Measurements from ENCODE around the gene RAP1GDS1. TPM values are rescaled to one million over a fixed set of nuclear protein-coding genes. Genes with fewer than 3 reads are reported as not detected.
"Not testable (repeated sequence)": the region's sequence is repeated elsewhere in the genome, so short reads cannot be mapped to it uniquely, and the experiment has no call there.

Gene RAP1GDS1
- total RNA-seq, 1 donor, result 25.0 TPM

DNA sequence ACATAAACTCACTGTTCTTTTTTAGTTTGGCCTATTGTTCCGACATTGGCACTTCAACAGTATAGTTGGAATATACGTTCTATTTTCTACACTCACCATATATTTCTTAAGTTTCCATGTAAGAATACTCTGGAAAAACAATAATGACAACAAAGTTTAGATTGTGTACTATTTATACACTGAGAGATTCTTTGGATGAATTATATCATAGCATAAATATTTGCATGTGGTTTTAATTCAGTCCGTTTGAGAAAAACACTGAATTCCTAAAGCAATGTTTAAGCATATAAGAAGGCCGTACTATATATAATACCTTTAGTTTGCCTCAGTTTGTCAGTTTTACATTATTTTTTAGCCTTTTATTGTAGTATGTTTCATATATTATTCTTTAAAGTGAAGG lies 82.4 kb downstream of the RAP1GDS1 start:
- no peak for DNase-seq (ENCODE audit: low read depth in 2 of 3, low spot score in 2 of 3)

DNA sequence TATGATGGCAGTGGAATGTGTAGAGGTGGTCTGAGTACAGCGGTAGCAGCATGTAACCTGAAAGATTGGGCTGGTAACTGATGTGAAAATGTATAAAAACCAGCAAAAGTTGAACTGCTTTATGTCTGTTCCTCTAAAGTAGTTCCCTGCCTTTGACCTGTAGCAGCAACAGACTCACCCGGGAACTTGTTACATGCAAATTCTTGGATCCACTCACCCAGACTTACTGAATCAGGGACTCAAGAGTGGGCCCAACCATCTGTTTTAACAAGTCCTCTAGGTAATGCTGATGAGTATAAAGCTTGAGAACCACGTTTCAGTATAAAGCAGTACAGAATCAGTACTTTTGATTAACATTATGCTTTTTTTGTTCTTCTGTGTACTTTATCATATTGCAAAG lies 84.7 kb downstream of the RAP1GDS1 start:
- DNase-seq (ENCODE audit: low read depth in 2 of 3, low spot score in 2 of 3), result no peak

DNA sequence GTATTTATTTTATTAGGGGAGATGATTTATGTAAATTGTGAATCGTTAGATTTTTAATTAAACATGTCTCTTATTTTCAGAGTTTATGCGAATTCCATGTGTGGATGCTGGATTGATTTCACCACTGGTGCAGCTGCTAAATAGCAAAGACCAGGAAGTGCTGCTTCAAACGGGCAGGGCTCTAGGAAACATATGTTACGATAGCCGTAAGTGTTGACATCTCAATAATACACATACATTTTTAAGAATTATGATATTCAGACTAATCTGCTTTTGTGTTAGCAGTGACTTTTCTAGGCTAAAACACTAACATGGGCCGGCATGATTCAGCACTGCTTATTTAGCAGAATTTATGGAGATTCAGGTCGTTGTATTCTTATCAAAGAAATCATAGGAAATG lies 91.2 kb downstream of the RAP1GDS1 start:
- DNase-seq (ENCODE audit: low read depth in 2 of 3, low spot score in 2 of 3), result peak in 2 of 3 donors; percentile 26 to 60

DNA sequence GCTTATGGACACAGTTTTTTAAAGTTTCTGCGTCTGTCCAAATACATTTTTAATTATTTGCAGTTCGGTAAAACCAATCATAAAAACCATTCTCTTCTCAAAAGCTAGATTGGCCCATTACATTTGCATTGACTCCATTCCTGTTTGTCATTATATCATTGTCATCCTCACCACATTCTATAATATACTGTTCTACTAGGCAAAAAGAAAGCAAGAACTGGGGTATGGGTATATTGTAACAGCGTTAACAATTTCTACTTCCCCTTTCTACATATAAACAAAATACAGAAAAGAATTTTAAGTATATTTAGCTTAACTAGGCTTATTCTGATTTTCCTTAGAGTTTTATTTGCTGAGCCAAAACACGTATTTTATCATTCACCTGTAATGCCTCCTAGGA lies 91.8 kb downstream of the RAP1GDS1 start:
- DNase-seq (ENCODE audit: low read depth in 2 of 3, low spot score in 2 of 3), result peak in 2 of 3 donors; percentile 11 to 47

DNA sequence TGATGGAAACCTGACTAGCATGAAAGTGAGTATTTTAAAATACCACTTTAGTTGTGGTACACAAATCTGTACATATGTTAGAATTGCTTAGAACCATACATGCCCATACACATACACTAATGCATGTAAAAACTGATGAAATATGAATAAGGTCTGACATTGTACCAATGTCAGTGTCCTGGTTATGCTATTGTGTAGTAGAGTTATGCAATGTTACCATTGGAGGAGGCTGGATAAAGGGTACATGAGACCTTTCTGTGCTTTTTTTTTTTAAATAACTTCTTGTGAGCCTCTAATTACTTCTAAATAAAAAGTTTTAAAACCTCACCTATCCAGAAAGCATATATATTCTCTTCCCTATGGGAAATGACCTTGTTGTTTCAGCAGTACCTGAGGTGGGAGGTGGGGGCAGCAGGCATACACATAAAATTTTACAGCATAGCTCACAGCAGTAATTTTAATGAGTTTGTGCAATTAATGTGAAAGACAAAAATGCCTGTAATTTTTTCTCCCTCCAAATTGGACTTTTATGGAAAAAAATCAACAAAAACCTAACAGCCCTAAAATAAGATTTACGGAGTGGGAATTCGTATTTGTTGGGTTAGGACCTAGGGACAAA lies 97.6 kb downstream of the RAP1GDS1 start:
- DNase-seq (ENCODE audit: low read depth in 2 of 3, low spot score in 2 of 3), result no peak

DNA sequence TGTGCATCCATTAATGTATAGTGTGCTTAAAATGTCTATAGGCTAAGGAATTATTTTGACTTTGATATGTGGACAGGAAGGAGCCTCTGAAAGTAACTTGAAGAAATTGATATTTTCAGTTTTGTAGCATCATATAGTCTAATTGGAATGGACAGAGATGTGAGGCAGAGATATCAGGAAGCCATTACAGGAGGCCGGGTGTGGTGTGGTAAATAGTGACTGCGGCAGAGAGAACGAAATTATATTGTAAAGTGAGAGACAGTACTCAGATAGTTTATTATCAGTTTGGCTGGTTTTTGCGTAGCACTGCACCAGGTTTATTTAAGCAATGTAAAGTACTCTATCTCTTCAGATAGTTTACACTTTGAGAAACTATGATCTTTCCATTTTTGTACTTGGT lies 98.5 kb downstream of the RAP1GDS1 start:
- DNase-seq (ENCODE audit: low read depth in 2 of 3, low spot score in 2 of 3), result no peak

DNA sequence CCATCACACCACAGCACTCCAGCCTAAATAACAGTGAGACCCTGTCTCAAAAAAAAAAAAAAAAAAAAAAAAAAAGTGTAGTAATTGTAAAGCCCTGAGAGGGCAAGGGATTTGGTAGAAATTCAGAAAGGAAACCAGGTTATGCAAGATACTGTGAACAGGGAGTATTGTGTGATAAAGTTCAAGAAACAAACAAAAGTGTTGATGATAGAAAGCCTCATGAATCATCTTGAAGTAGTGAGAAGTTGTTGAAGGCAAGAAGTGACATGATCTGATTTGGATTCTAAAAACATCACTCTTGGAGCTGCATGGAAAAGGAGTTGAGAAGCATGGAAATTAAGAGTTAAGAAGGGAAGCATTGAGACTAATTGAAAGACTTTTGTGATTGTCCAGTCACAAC lies 102.2 kb downstream of the RAP1GDS1 start:
- DNase-seq (ENCODE audit: low read depth in 2 of 3, low spot score in 2 of 3), result no peak

DNA sequence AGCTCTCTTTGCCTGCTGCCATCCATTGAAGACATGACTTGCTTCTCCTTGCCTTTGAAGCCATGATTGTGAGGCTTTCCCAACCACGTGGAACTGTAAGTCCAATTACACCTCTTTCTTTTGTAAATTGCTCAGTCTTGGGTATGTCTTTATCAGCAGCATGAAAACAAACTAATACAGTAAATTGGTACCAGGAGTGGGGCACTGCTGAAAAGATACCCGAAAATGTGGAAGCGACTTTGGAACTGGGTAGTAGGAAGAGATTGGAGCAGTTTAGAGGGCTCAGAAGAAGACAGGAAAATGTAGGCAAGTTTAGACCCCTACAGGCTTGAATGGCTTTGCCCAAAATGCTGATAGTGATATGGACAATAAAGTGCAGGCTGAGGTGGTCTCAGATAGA lies 105.1 kb downstream of the RAP1GDS1 start:
- DNase-seq (ENCODE audit: low read depth in 2 of 3, low spot score in 2 of 3), result not testable (repeated sequence)

DNA sequence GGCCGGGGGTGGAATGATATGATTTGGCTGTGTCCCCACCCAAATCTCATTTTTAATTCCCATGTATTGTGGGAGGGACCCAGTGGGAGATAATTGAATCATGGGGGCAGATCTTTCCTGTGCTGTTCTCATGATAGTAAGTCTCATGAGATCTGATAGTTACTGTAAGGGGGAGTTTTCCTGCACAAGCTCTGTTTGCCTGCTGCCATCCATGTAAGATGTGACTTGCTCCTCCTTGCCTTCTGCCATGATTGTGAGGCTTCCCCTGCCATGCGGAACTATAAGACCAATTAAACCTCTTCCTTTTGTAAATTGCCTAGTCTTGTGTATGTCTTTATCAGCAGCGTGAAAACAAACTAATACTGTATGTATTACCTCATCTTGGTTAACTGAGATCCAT lies 106.8 kb downstream of the RAP1GDS1 start:
- not testable (repeated sequence) for DNase-seq (ENCODE audit: low read depth in 2 of 3, low spot score in 2 of 3)

DNA sequence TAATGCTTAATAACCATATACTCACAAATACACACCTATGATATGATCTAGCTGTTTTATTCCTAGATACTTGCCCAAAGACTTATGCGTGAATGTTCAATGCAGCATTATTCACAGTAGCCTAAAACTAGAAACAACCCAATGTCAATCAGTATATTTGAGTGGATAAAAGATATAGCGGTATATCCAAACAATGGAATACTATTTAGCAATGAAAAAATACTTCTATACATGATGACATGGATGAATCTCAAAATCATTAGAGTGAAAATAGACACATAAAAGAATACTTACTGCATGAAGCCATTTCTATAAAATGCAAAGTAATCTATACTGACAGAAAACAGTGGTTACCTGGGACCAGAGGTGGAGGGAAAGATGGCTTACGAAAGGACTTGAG lies 108.1 kb downstream of the RAP1GDS1 start:
- no peak for DNase-seq (ENCODE audit: low read depth in 2 of 3, low spot score in 2 of 3)

DNA sequence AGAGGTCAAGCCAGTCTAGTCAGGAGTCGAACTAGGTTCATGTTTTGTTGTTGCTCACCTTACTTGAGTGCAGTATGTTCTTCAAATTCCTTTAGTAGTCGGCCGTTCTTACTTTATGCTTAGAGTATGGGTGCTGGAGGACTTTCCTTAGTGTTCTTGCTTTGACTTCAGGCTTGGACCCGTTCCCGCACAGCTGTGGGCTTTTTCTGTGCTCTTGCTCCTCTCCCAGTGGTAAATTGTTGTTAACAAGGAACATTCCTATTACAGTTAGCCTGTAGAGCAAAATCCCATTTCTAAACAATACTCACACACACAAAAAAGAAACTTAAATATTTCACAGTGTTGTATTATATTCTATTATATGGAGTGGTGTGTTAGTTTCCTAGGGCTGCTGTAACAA lies 113.5 kb downstream of the RAP1GDS1 start:
- no peak for DNase-seq (ENCODE audit: low read depth in 2 of 3, low spot score in 2 of 3)

DNA sequence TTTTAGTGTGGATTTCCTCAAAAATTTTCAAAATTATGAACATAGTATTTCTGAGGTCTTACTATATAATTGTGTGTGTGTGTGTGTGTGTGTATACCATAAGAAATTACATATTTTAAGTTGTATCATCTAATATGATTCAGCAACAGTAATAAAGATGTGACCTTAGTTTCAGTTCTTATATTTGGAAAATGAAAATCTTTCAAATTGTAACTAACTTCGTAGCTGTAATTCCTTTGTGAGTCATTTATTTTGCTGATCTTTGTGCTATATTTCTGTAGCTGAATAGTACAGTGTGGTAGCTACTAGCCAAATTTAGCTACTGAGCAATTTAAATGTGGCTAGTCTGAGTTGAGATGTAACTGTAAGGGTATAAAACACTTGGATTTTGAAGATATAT lies 116.4 kb downstream of the RAP1GDS1 start:
- DNase-seq (ENCODE audit: low read depth in 2 of 3, low spot score in 2 of 3), result no peak

DNA sequence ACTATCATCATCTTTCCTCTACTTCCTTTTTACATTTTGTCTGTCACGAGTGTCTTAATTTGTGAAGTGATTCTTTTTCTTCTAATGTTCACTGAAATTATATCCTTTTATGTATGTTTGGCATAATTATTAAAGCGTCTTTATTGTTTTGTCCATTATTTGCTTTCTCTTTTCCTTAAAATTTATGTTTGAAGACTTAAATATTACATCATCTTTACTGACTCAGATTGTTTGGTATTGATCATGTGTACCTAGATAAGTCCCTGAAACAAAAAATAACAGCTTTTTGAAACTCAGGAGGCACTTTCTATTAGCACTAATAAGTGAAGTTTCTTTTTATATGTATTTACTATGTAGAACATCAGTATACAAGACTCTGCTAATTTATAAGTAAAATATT lies 120.1 kb downstream of the RAP1GDS1 start:
- no peak for DNase-seq (ENCODE audit: low read depth in 2 of 3, low spot score in 2 of 3)

DNA sequence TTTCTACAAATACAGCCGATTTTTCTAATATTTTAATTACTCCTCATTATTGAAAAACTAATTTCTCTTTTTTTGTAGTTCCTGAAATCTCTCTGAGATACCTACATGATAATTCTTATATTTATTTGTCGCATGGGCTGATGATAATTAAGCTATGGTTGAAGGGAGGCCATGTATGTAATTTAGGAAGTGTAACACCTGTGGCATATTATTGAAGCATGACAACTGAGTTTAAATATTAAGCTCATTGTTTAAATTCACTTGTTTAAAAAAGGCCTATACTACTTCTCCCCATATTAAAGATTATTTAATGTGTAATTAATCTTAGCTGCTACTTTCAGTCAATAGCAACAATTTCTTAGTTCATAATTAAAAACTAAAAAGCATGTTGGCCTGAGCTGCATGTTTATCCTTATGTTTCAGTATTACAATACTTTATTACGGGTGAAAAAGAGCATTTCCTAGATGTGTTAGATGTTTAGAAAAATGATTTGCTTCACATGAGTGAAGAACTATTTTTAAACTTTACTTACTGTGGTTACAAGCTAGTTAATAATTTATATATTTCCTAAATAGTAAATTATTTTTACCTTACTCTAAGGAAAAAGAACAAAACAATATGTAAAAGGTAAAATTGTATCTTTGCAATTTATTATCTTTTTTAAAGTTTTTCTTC lies 122.4 kb downstream of the RAP1GDS1 start:
- DNase-seq (ENCODE audit: low read depth in 2 of 3, low spot score in 2 of 3), result no peak

DNA sequence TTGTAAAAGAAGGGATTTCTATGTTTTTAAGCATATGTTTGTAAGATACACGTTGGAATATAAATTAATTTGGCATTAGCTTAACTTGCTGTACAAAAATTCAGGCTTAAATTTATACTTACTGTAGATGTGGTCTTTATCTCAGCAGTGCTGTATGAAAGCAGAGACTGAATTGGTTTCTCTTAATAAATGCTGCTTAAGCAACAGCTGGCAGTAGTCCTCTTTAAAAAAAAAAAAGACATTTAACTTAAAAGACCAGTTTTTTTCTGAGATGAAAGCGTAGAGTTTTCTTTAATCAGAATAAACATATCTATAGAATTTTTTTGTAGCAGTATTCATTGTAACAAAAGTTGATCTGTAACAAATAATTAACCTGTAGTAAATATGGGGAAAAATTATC lies 124.6 kb downstream of the RAP1GDS1 start:
- DNase-seq (ENCODE audit: low read depth in 2 of 3, low spot score in 2 of 3), result no peak

DNA sequence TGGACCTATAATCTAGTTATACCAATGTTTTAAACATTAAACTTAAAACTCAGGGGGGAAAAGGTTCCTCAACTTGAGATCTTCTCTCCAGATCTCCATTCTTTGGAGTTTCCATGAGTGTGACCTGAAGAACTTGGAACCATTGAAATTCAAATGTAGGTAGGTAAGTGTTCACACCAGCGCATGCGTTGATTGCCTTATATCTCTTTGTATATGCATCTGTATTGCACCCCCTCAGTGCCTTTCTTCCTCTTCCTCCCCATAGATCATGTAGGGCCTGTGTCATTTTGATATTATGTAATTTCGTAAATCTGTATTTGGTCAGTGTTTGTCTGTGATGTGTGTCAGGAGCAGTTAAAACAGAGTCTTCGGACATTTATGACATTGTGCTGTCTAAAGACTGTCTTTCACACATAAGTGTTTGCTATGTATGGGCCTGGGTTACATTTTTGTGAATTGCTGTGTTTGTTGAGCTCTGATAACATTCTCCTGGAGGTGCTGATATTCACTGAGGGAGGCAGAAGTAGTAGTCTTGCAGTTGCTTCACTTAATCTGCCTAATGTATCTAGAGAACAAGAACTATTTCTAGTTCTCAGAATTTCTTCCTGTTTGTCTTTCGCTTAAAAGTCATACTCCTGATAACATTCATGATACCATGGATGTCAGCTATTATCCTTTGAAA lies 126.3 kb downstream of the RAP1GDS1 start:
- no peak for DNase-seq (ENCODE audit: low read depth in 2 of 3, low spot score in 2 of 3)

DNA sequence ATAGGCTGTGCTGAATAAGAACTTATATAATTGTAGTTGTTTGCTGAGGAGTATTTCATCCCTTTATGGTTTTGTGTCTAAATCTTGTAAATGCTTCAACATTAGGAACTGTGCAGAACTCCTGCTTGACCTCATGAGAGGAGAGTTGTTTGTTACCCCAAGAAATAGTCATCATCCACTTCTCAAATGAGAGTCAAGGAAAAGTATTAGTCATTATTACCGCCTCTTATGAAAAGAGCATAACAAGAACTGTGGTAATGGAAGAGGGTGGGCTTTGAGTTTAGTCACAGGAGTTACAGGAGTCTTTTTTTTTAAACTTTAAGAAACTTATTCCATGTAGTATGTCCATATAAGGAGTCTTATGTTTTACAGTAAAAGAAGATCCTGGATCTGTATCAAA lies 132.9 kb downstream of the RAP1GDS1 start:
- no peak for DNase-seq (ENCODE audit: low read depth in 2 of 3, low spot score in 2 of 3)

DNA sequence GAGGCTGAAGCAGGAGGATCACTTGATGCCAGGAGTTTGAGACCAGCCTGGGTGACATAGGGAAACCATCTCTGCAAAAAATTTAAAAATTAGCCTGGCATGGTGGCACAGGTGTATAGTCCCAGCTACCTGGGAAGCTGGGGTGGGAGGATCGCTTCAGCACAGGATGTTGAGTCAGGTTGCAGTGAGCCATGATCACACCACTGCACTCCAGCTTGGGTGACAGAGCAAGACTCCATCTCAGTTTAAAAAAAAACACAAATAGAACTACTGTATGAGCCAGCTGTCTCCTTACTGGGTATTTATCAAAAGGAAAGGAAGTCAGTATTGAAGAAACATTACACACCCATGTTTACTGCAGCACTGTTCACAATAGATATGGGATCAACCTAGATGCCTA lies 138.7 kb downstream of the RAP1GDS1 start:
- DNase-seq (ENCODE audit: low read depth in 2 of 3, low spot score in 2 of 3), result no peak

DNA sequence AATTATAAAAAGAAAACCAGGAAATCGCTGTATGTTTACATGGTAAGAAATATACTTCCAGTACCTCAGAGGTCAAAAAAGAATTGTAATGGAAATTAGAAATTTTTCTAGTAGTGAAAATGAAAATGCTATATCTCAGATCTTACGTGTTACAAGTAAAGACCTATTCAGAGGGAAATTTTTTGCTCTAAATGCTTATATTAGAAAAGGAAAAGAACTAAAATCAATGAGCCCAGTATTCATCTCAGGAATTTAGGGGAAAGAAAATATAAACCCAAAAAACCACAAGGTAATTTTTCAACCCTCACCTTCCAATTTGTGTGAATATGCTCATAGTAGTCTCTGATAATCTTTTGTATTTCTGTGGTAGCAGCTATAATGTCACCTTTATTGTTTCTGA lies 145.6 kb downstream of the RAP1GDS1 start:
- DNase-seq (ENCODE audit: low read depth in 2 of 3, low spot score in 2 of 3), result no peak

DNA sequence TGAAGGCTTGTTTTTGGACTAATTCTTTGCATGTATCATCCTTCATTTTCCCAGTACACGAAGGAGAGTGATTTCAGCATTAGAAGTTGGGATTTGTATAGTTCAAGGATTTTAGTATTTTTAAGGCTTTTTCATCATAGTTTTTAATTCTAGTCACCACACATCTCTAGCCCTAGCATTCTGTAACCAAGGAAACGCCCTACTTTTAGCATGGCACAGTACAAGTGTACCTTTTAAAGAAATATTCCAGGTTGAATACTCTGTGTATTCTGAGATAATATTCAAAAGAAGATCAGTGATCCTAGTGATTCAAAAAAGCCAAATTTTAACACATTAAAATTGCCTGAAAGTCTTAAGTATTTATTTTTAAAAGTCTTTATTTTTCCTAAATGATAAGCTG lies 150.5 kb downstream of the RAP1GDS1 start:
- no peak for DNase-seq (ENCODE audit: low read depth in 2 of 3, low spot score in 2 of 3)

DNA sequence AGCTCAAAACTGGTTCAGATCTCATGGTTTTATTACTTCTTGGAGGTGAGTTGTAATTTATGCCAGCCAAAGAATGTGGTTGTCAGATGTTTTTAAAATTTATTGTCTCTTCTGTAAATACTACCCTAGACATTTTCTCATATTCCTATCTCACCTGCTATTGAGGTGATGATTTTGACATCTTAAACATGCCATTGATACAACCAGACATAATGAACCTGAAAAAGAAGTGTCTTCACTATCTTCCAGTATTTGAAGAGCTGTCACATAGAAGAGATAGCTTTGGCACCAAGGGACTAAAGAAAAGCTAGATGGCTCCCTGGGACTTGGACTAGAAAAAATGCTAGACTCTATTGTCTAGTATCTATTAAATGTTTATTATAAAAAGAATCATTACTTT lies 155.7 kb downstream of the RAP1GDS1 start:
- DNase-seq (ENCODE audit: low read depth in 2 of 3, low spot score in 2 of 3), result no peak

DNA sequence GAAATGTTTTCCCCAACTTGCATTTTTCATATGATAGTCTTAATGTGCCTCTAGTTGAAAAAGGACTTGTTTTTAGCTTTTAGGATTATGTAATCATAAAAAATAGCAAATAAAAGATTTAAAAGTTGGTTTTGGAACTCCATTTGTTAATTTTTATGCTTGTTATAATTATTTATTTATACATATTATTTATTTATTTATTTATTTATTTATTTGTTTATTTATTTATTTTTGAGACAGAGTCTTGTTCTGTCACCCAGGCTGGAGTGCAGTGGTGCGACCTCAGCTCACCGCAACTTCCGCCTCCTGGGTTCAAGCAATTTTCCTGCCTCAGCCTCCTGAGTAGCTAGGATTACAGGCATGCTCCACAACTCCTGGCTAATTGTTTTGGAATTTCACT lies 159.0 kb downstream of the RAP1GDS1 start:
- not testable (repeated sequence) for DNase-seq (ENCODE audit: low read depth in 2 of 3, low spot score in 2 of 3)
